ENCODE data around the gene GRIA4.

GRCh38 chr11:105636496-105636895 lies 26.6 kb downstream of the GRIA4 start:
- no peak for TF ChIP-seq CTCF (IDR thresholded peaks at IDR 0.05; ENCODE audit: low read depth, low read length, poor library complexity, severe bottlenecking)
- TF ChIP-seq EZH2phosphoT487 (IDR thresholded peaks at IDR 0.05; ENCODE audit: borderline replicate concordance, low read length): no peak
